K562 (cell line): ENCODE measurements around the gene TIA1. TPM values are rescaled to one million over a fixed set of nuclear protein-coding genes. Genes with fewer than 3 reads are reported as not detected.

Experiments
- BDP1 ChIP-seq: IDR thresholded peaks from 3 replicates; pipeline ENCODE4 v1.6.1; 2011; ENCODE audit not compliant: insufficient read length, insufficient read depth
- FOXJ3 ChIP-seq: sonication (generic); formaldehyde crosslinking; IDR thresholded peaks from 2 replicates; pipeline ENCODE4 v1.4.0; 2020; ENCODE audit warnings: mild to moderate bottlenecking, missing genetic modification reagents
- ILK ChIP-seq: fragments of 450-650 bp; IDR thresholded peaks from 2 replicates; pipeline ENCODE4 v1.6.1; 2016; ENCODE audit warnings: missing genetic modification characterization, low read depth, mild to moderate bottlenecking, missing compliant biosample characterization, moderate library complexity, borderline replicate concordance
- KLF6 ChIP-seq: fragments of 250-450 bp; sonication (Bioruptor Pico); IDR thresholded peaks from 2 replicates; pipeline ENCODE4 v1.4.0; 2020; ENCODE audit warnings: mild to moderate bottlenecking, moderate library complexity, borderline replicate concordance
- MEF2D ChIP-seq: conservative IDR thresholded peaks from 2 replicates; pipeline ENCODE4 v1.6.1; 2016; ENCODE audit warnings: low read depth, missing genetic modification characterization, missing compliant biosample characterization
- MTA3 ChIP-seq: fragments of 450-650 bp; formaldehyde crosslinking; IDR thresholded peaks from 2 replicates; pipeline ENCODE4 v1.6.1; 2017; ENCODE audit warnings: mild to moderate bottlenecking, borderline replicate concordance
- NR2C1 ChIP-seq, 2 experiments: fragments of 450-650 bp; IDR thresholded peaks; 2 replicates each; pipeline ENCODE4 v1.6.1; 2017; ENCODE audit warnings: mild to moderate bottlenecking in 2 of 2, antibody characterized with exemption in 1 of 2, inconsistent platforms in 1 of 2, missing compliant biosample characterization in 1 of 2, missing genetic modification characterization in 1 of 2
- PTRF ChIP-seq: fragments of 450-650 bp; IDR thresholded peaks from 2 replicates; pipeline ENCODE4 v1.6.1; 2016; ENCODE audit warnings: mild to moderate bottlenecking, missing genetic modification characterization, missing compliant biosample characterization
- PTTG1 ChIP-seq: fragments of 450-650 bp; IDR thresholded peaks from 2 replicates; pipeline ENCODE4 v1.6.1; 2016; ENCODE audit warnings: low read depth, mild to moderate bottlenecking, missing genetic modification characterization, missing compliant biosample characterization
- RBM14 ChIP-seq: fragments of 200-400 bp; formaldehyde crosslinking; IDR thresholded peaks from 2 replicates; pipeline ENCODE4 v1.6.1; 2018; ENCODE audit warnings: low read depth, mild to moderate bottlenecking, low read length, moderate library complexity, borderline replicate concordance; ENCODE audit not compliant: insufficient read depth
- SMAD4 ChIP-seq: fragments of 250-450 bp; sonication (Bioruptor Pico); conservative IDR thresholded peaks from 2 replicates; pipeline ENCODE4 v1.8.0; 2021; ENCODE audit warnings: inconsistent platforms, mild to moderate bottlenecking, moderate library complexity
- ZBTB17 ChIP-seq: fragments of 450-650 bp; formaldehyde crosslinking; IDR thresholded peaks from 2 replicates; pipeline ENCODE4 v1.4.0; 2020; ENCODE audit warnings: mild to moderate bottlenecking
- ZNF311 ChIP-seq: fragments of 250-450 bp; sonication (Bioruptor Pico); IDR thresholded peaks from 2 replicates; pipeline ENCODE4 v1.4.0; 2020; ENCODE audit warnings: mild to moderate bottlenecking, moderate library complexity
- ZNF668 ChIP-seq: fragments of 250-450 bp; sonication (Bioruptor Pico); IDR thresholded peaks from 2 replicates; pipeline ENCODE4 v1.8.0; 2022; ENCODE audit warnings: mild to moderate bottlenecking, inconsistent platforms
- polyA plus RNA-seq, 8 experiments: library from polyadenylated mRNA; depleted of rRNA in 4 of 8; stranded (reverse) in 5 of 8; unstranded in 3 of 8; fragments of >200 nt; fragmentation: Nextera tagmentation in 2 of 8; fragmentation: Illumina TruSeq in 1 of 8; extraction: Ambion mirVana in 2 of 8; extraction: Trizol in 1 of 8; gene quantifications; 2 replicates each; pipeline versions ENCODE4 v1.2.1 to v1.2.3, GENCODE V29; 2011 to 2014; ENCODE audit warnings: inconsistent platforms in 1 of 8, missing spikeins in 1 of 8
- total RNA-seq, 7 experiments: library from RNA; depleted of rRNA in 6 of 7; stranded (reverse); fragments of >200 nt in 6 of 7; fragmentation: Illumina TruSeq in 2 of 7; extraction: Trizol in 2 of 7; gene quantifications; 2 replicates each; pipeline versions ENCODE4 v1.2.1 to v1.2.3, GENCODE V29; 2011 to 2021; ENCODE audit warnings: low replicate concordance in 1 of 7
- TF ChIP-seq, protein P1 (sequence below): IDR thresholded peaks from 3 replicates; pipeline ENCODE4 v1.6.1; 2011; ENCODE audit warnings: borderline replicate concordance, mild to moderate bottlenecking, moderate library complexity; ENCODE audit not compliant: insufficient read length; ENCODE audit errors: extremely low read depth
- TF ChIP-seq, protein P2 (sequence below): fragments of 450-650 bp; conservative IDR thresholded peaks from 2 replicates; pipeline ENCODE4 v1.6.1; 2016; ENCODE audit warnings: missing genetic modification characterization, low read depth, mild to moderate bottlenecking, missing compliant biosample characterization, moderate library complexity
- TF ChIP-seq, protein P3 (sequence below), 2 experiments: IDR thresholded peaks; 2 replicates each; pipeline ENCODE4 v1.6.1; 2011; ENCODE audit warnings: borderline replicate concordance in 1 of 2, control low read depth in 1 of 2, low read depth in 1 of 2, low read length in 1 of 2, mild to moderate bottlenecking in 1 of 2, mixed read lengths in 1 of 2, moderate library complexity in 1 of 2; ENCODE audit not compliant: insufficient read depth in 1 of 2, insufficient read length in 1 of 2, poor library complexity in 1 of 2, severe bottlenecking in 1 of 2; ENCODE audit errors: extremely low read depth in 1 of 2
- TF ChIP-seq, protein P4 (sequence below): fragments of 450-650 bp; conservative IDR thresholded peaks from 2 replicates; pipeline ENCODE4 v1.6.1; 2016; ENCODE audit warnings: missing genetic modification characterization, low read depth, mild to moderate bottlenecking, control low read depth, missing compliant biosample characterization

The TIA1 gene
- total and polyA plus RNA-seq, 9 of the 15 experiments (the other 6 are each of a cell fraction or from before 2014, with no cell fraction given), result 25.3 to 129 (median 79.6) TPM

GRCh38 chr2:70255637-70256314 is 7.3 kb upstream of the TIA1 start (continued):
- TF ChIP-seq, protein P1, sequence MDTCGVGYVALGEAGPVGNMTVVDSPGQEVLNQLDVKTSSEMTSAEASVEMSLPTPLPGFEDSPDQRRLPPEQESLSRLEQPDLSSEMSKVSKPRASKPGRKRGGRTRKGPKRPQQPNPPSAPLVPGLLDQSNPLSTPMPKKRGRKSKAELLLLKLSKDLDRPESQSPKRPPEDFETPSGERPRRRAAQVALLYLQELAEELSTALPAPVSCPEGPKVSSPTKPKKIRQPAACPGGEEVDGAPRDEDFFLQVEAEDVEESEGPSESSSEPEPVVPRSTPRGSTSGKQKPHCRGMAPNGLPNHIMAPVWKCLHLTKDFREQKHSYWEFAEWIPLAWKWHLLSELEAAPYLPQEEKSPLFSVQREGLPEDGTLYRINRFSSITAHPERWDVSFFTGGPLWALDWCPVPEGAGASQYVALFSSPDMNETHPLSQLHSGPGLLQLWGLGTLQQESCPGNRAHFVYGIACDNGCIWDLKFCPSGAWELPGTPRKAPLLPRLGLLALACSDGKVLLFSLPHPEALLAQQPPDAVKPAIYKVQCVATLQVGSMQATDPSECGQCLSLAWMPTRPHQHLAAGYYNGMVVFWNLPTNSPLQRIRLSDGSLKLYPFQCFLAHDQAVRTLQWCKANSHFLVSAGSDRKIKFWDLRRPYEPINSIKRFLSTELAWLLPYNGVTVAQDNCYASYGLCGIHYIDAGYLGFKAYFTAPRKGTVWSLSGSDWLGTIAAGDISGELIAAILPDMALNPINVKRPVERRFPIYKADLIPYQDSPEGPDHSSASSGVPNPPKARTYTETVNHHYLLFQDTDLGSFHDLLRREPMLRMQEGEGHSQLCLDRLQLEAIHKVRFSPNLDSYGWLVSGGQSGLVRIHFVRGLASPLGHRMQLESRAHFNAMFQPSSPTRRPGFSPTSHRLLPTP, result no peak
- TF ChIP-seq ZNF311 (CRISPR knock-in tag), result peak; percentile 71; the same call in 1 of the 2 replicates
- peak; percentile 74 for TF ChIP-seq ILK (tag)
- peak; percentile 89 for TF ChIP-seq ZNF668 (CRISPR knock-in tag)
- peak; percentile 83 for TF ChIP-seq PTRF (tag)
- TF ChIP-seq KLF6 (CRISPR knock-in tag), result peak; percentile 75; the same call in 1 of the 2 replicates
- no peak for TF ChIP-seq BDP1
- TF ChIP-seq, protein P2, sequence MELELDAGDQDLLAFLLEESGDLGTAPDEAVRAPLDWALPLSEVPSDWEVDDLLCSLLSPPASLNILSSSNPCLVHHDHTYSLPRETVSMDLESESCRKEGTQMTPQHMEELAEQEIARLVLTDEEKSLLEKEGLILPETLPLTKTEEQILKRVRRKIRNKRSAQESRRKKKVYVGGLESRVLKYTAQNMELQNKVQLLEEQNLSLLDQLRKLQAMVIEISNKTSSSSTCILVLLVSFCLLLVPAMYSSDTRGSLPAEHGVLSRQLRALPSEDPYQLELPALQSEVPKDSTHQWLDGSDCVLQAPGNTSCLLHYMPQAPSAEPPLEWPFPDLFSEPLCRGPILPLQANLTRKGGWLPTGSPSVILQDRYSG (tag), result peak; percentile 69; the same call in 1 of the 2 replicates
- TF ChIP-seq PTTG1 (tag), result peak; percentile 81
- TF ChIP-seq RBM14, result no peak
- peak; percentile 64; the same call in 1 of the 2 replicates for TF ChIP-seq SMAD4 (CRISPR knock-in tag)
- TF ChIP-seq, protein P3, sequence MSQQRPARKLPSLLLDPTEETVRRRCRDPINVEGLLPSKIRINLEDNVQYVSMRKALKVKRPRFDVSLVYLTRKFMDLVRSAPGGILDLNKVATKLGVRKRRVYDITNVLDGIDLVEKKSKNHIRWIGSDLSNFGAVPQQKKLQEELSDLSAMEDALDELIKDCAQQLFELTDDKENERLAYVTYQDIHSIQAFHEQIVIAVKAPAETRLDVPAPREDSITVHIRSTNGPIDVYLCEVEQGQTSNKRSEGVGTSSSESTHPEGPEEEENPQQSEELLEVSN (IDR thresholded peaks at IDR 0.05; ENCODE audit: borderline replicate concordance in 1 of 2, extremely low read depth in 1 of 2, insufficient read depth in 1 of 2, insufficient read length in 1 of 2, low read depth in 1 of 2, low read length in 1 of 2, poor library complexity in 1 of 2, severe bottlenecking in 1 of 2), result no peak
- no peak; the same call in 1 of the 2 replicates for TF ChIP-seq NR2C1 (IDR thresholded peaks at IDR 0.05)
- TF ChIP-seq NR2C1 (tag; IDR thresholded peaks at IDR 0.05), result peak; percentile 69
- TF ChIP-seq ZBTB17 (CRISPR knock-in tag), result 0 out of 2 replicates have a peak, but pooled peaks have one; percentile 28
- TF ChIP-seq FOXJ3, result no peak
- TF ChIP-seq MEF2D (tag), result peak; percentile 65; the same call in 1 of the 2 replicates
- no peak for TF ChIP-seq MTA3
- TF ChIP-seq, protein P4, sequence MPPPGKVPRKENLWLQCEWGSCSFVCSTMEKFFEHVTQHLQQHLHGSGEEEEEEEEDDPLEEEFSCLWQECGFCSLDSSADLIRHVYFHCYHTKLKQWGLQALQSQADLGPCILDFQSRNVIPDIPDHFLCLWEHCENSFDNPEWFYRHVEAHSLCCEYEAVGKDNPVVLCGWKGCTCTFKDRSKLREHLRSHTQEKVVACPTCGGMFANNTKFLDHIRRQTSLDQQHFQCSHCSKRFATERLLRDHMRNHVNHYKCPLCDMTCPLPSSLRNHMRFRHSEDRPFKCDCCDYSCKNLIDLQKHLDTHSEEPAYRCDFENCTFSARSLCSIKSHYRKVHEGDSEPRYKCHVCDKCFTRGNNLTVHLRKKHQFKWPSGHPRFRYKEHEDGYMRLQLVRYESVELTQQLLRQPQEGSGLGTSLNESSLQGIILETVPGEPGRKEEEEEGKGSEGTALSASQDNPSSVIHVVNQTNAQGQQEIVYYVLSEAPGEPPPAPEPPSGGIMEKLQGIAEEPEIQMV (tag), result peak; percentile 53; the same call in 1 of the 2 replicates
